IMR-90 (cell line): ENCODE measurements around the gene SPON1.

Experiments
- BHLHE40 ChIP-seq: fragments of 150-350 bp; IDR thresholded peaks from 2 replicates; pipeline ENCODE4 v1.6.1; 2016; ENCODE audit warnings: mild to moderate bottlenecking, low read depth, low read length
- CEBPB ChIP-seq: IDR thresholded peaks from 2 replicates; pipeline ENCODE4 v1.6.1; 2012; ENCODE audit warnings: low read depth, low read length, improper control_type of control experiment
- CHD1 ChIP-seq: IDR thresholded peaks from 2 replicates; pipeline ENCODE4 v1.6.1; 2012; ENCODE audit warnings: low read depth, low read length, improper control_type of control experiment
- MAFK ChIP-seq: IDR thresholded peaks from 2 replicates; pipeline ENCODE4 v1.6.1; 2012; ENCODE audit warnings: low read depth, low read length, improper control_type of control experiment
- MAZ ChIP-seq: IDR thresholded peaks from 2 replicates; pipeline ENCODE4 v1.6.1; 2012; ENCODE audit warnings: low read depth, mild to moderate bottlenecking, low read length, improper control_type of control experiment, moderate library complexity, borderline replicate concordance
- POLR2A ChIP-seq: IDR thresholded peaks from 2 replicates; pipeline ENCODE4 v1.6.1; 2012; ENCODE audit warnings: mild to moderate bottlenecking, low read depth, low read length
- RAD21 ChIP-seq: IDR thresholded peaks from 2 replicates; pipeline ENCODE4 v1.6.1; 2012; ENCODE audit warnings: low read length, improper control_type of control experiment
- RCOR1 ChIP-seq: IDR thresholded peaks from 2 replicates; pipeline ENCODE4 v1.6.1; 2012; ENCODE audit warnings: mild to moderate bottlenecking, low read length, improper control_type of control experiment; ENCODE audit not compliant: insufficient replicate concordance
- SMC3 ChIP-seq: fragments of 150-350 bp; IDR thresholded peaks from 2 replicates; pipeline ENCODE4 v1.6.1; 2016; ENCODE audit warnings: low read depth, mild to moderate bottlenecking, antibody characterized with exemption, low read length, moderate library complexity
- TF ChIP-seq, protein P1 (sequence below): conservative IDR thresholded peaks from 2 replicates; pipeline ENCODE4 v1.5.1; 2012; ENCODE audit warnings: mild to moderate bottlenecking, low read depth, low read length, improper control_type of control experiment

DNA sequence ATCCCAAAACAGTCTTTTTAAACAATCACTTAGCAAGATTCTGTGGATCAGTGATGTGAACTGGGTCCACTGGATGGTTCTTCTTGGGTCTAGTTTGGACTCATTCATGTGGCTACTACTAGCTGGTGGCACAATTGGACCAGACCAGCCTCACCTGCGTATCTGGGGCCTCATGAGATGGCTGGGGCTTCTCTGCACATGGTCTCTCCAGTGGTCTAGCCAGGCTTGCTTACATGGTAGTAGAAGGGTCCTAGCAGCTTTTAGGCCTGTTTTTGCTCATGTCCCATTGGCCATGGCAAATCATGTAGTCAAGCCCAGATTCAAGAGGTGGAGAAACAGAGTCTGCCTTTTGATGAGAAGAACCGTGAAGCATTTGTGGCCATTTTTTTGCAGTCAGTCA, 302.4 kb downstream of the SPON1 start:
- TF ChIP-seq BHLHE40, result no peak
- TF ChIP-seq MAFK, result no peak
- no peak for TF ChIP-seq RAD21
- TF ChIP-seq, protein P1, sequence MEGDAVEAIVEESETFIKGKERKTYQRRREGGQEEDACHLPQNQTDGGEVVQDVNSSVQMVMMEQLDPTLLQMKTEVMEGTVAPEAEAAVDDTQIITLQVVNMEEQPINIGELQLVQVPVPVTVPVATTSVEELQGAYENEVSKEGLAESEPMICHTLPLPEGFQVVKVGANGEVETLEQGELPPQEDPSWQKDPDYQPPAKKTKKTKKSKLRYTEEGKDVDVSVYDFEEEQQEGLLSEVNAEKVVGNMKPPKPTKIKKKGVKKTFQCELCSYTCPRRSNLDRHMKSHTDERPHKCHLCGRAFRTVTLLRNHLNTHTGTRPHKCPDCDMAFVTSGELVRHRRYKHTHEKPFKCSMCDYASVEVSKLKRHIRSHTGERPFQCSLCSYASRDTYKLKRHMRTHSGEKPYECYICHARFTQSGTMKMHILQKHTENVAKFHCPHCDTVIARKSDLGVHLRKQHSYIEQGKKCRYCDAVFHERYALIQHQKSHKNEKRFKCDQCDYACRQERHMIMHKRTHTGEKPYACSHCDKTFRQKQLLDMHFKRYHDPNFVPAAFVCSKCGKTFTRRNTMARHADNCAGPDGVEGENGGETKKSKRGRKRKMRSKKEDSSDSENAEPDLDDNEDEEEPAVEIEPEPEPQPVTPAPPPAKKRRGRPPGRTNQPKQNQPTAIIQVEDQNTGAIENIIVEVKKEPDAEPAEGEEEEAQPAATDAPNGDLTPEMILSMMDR, result no peak
- TF ChIP-seq SMC3, result no peak
- no peak for TF ChIP-seq POLR2A
- no peak for TF ChIP-seq RCOR1
- TF ChIP-seq CEBPB, result no peak
- TF ChIP-seq MAZ, result no peak
- no peak for TF ChIP-seq CHD1
